ENCODE measurements around the gene WDFY1. TPM values are rescaled to one million over a fixed set of nuclear protein-coding genes. Genes with fewer than 3 reads are reported as not detected.

The WDFY1 gene
- total RNA-seq, 1 donor from 2014 or later, result 177 TPM

GRCh38 chr2:223973606-223974005 lies 28.5 kb upstream of the WDFY1 start:
- H4K20me1 ChIP-seq (ENCODE audit: low read depth), result no peaks in the 10 kb centered on the region
- TF ChIP-seq CTCF (IDR thresholded peaks at IDR 0.05), result no peak
- no peak for TF ChIP-seq EZH2phosphoT487 (IDR thresholded peaks at IDR 0.05)
- TF ChIP-seq EZH2 (IDR thresholded peaks at IDR 0.05), result no peak
- no peaks in the 10 kb centered on the region for H3K79me2 ChIP-seq (ENCODE audit: low read depth)
- DNase-seq (ENCODE audit: low spot score), result no peak
- H3F3A ChIP-seq (ENCODE audit: low read depth), result peaks cover 11% of the 10 kb centered on the region
- H3K4me1 Mint-ChIP-seq, result no peaks in the 10 kb centered on the region
- no peaks in the 10 kb centered on the region for H3K27me3 ChIP-seq
- H3K36me3 ChIP-seq, result no peaks in the 10 kb centered on the region
- no peaks in the 10 kb centered on the region for H3K9me3 ChIP-seq (ENCODE audit: low read depth)
- H3K4me1 ChIP-seq, result no peaks in the 10 kb centered on the region
- no peaks in the 10 kb centered on the region for H3K27me3 Mint-ChIP-seq (ENCODE audit: insufficient read depth, low read depth)
- H3K9me3 Mint-ChIP-seq, result no peaks in the 10 kb centered on the region
- no peak overlapping the region for H3K27ac ChIP-seq
- no peaks in the 10 kb centered on the region for H3K36me3 Mint-ChIP-seq
- H2AFZ ChIP-seq (replicated peaks), result no peak overlapping the region
- H3K9ac ChIP-seq, result no peak overlapping the region
- no peak overlapping the region for H3K4me2 ChIP-seq
- no peak overlapping the region for H3K4me3 ChIP-seq
- no peak overlapping the region for H3K4me3 Mint-ChIP-seq
- H3K27ac Mint-ChIP-seq, result no peak overlapping the region

- no peaks in the 10 kb centered on the region for H3K4me1 Mint-ChIP-seq
- Histone ChIP-seq H3K4me1 (no peaks in the 10 kb centered on the region), H3K4me2 (no peak overlapping the region), H3F3A (ENCODE audit: low read depth) (peaks cover 21% of the 10 kb centered on the region), H3K27ac (no peak overlapping the region), H2AFZ (replicated peaks) (no peak overlapping the region), H3K4me3 (no peak overlapping the region), H3K79me2 (ENCODE audit: low read depth) (no peaks in the 10 kb centered on the region), H4K20me1 (ENCODE audit: low read depth) (no peaks in the 10 kb centered on the region), H3K9ac (no peak overlapping the region), H3K36me3 (no peaks in the 10 kb centered on the region), H3K9me3 (ENCODE audit: low read depth) (no peaks in the 10 kb centered on the region), H3K27me3 (no peaks in the 10 kb centered on the region)
- no peak overlapping the region for H3K27ac Mint-ChIP-seq
- no peaks in the 10 kb centered on the region for H3K27me3 Mint-ChIP-seq (ENCODE audit: insufficient read depth, low read depth)
- no peaks in the 10 kb centered on the region for H3K36me3 Mint-ChIP-seq
- TF ChIP-seq EZH2 (IDR thresholded peaks at IDR 0.05) (no peak), CTCF (IDR thresholded peaks at IDR 0.05) (no peak), EZH2phosphoT487 (IDR thresholded peaks at IDR 0.05) (no peak)
- no peak overlapping the region for H3K4me3 Mint-ChIP-seq
- no peak for DNase-seq (ENCODE audit: low spot score)
- no peaks in the 10 kb centered on the region for H3K9me3 Mint-ChIP-seq
These were observed 27.5 kb upstream of the WDFY1 start for GRCh38 chr2:223972656-223973102.

DNA sequence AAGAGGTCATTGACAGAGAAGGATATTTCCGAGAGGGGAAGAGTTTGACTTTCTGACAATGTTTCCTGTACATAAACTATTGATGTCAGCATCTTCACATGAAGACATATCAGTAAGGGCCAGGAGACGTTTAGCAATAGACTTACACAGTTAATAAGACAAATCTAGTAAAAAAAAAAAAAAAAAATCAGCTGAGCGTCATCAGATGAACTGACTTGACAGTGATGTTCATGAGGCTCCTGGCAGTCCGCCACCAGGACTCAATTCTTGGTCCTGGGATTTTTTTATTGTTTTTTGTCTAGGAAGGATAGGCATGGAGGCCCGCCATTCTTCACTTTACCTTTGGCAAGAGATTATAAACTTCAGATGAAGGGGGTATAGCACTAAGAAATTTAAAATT lies 26.6 kb upstream of the WDFY1 start:
- Histone ChIP-seq H3F3A (ENCODE audit: low read depth) (peaks cover 23% of the 10 kb centered on the region), H3K4me3 (no peak overlapping the region), H3K9ac (no peak overlapping the region), H2AFZ (replicated peaks) (no peak overlapping the region), H3K27ac (no peak overlapping the region), H4K20me1 (ENCODE audit: low read depth) (no peaks in the 10 kb centered on the region), H3K27me3 (no peaks in the 10 kb centered on the region), H3K9me3 (ENCODE audit: low read depth) (no peaks in the 10 kb centered on the region), H3K4me2 (no peak overlapping the region), H3K4me1 (no peaks in the 10 kb centered on the region), H3K36me3 (peaks cover under 1% of the 10 kb centered on the region), H3K79me2 (ENCODE audit: low read depth) (no peaks in the 10 kb centered on the region)
- H3K4me3 Mint-ChIP-seq, result no peak overlapping the region
- TF ChIP-seq EZH2 (IDR thresholded peaks at IDR 0.05) (no peak), EZH2phosphoT487 (IDR thresholded peaks at IDR 0.05) (no peak), CTCF (IDR thresholded peaks at IDR 0.05) (no peak)
- H3K4me1 Mint-ChIP-seq, result no peaks in the 10 kb centered on the region
- H3K9me3 Mint-ChIP-seq, result no peaks in the 10 kb centered on the region
- H3K27me3 Mint-ChIP-seq (ENCODE audit: insufficient read depth, low read depth), result no peaks in the 10 kb centered on the region
- DNase-seq (ENCODE audit: low spot score), result no peak
- H3K36me3 Mint-ChIP-seq, result no peaks in the 10 kb centered on the region
- H3K27ac Mint-ChIP-seq, result no peak overlapping the region
